NT2/D1 (cell line): ENCODE data around the gene SYNGR4.
"Not testable (repeated sequence)": the region's sequence is repeated elsewhere in the genome, so short reads cannot be mapped to it uniquely, and the experiment has no call there.

Experiments used
- DNase-seq: peaks from one replicate; pipeline ENCODE4 v3.0.0-alpha.2; 2011; ENCODE audit warnings: low read depth, low spot score
- H3K27me3 ChIP-seq: 2 replicates; pipeline ENCODE4 v1.6.0; 2011; ENCODE audit warnings: mild to moderate bottlenecking; ENCODE audit not compliant: insufficient read length, insufficient read depth
- H3K36me3 ChIP-seq: 2 replicates; pipeline ENCODE4 v1.6.1; 2011; ENCODE audit warnings: mild to moderate bottlenecking, low read length, mixed read lengths; ENCODE audit not compliant: insufficient read depth, insufficient read length
- H3K4me1 ChIP-seq: 2 replicates; pipeline ENCODE4 v1.5.1; 2011; ENCODE audit not compliant: insufficient read depth, insufficient read length
- H3K4me3 ChIP-seq: 2 replicates; pipeline ENCODE4 v1.5.1; 2011; ENCODE audit warnings: low read depth; ENCODE audit not compliant: insufficient read length
- H3K9ac ChIP-seq: 2 replicates; pipeline ENCODE4 v1.6.0; 2011; ENCODE audit warnings: low read depth; ENCODE audit not compliant: insufficient read length
- H3K9me3 ChIP-seq: 2 replicates; pipeline ENCODE4 v1.5.1; 2011; ENCODE audit warnings: mild to moderate bottlenecking, low read length; ENCODE audit not compliant: insufficient read depth
- SUZ12 ChIP-seq: IDR thresholded peaks from 2 replicates; pipeline ENCODE4 v1.6.1; 2011; ENCODE audit not compliant: insufficient read length, insufficient read depth; ENCODE audit errors: extremely low read depth
- YY1 ChIP-seq: IDR thresholded peaks from 2 replicates; pipeline ENCODE4 v1.6.1; 2011; ENCODE audit not compliant: insufficient read length, insufficient read depth
- ZNF274 ChIP-seq: IDR thresholded peaks from 2 replicates; pipeline ENCODE4 v1.6.1; 2011; ENCODE audit warnings: mild to moderate bottlenecking, low read depth, low read length

Gene SYNGR4

GRCh38 chr19:48364598-48365348, 606 bp downstream of the SYNGR4 start:
- peaks cover 2% of the 10 kb centered on the region for H3K4me1 ChIP-seq
- peaks cover 8% of the 10 kb centered on the region for H3K27me3 ChIP-seq
- DNase-seq: no peak
- H3K36me3 ChIP-seq: no peaks in the 10 kb centered on the region
- H3K9me3 ChIP-seq: peaks cover 6% of the 10 kb centered on the region; the same call in 1 of the 2 replicates
- no peak for TF ChIP-seq YY1
- TF ChIP-seq SUZ12: no peak
- TF ChIP-seq ZNF274: no peak
- H3K9ac ChIP-seq: no peak overlapping the region
- no peak overlapping the region for H3K4me3 ChIP-seq

DNA sequence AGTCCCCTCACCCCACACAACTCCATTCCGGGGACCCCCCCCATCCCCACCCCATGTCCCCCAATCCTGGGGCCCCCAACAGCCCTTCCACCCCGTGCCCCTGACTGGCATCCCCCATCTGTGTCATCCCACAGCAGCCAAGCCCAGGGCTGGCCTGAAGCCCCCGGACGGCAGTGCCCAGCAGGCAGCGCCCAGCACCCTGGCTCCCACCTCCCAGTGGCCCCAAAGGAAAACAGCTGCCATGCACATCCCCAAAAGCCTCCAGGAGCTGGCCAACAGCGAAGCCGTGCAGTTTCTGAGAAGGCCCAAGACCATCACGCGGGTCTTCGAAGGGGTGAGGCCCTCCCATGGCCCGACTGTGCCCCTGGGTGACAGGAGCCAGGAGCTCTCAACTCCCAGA, 1.4 kb downstream of the SYNGR4 start:
- H3K27me3 ChIP-seq: peaks cover 8% of the 10 kb centered on the region
- no peak overlapping the region for H3K4me3 ChIP-seq
- no peak overlapping the region for H3K9ac ChIP-seq
- peaks cover 2% of the 10 kb centered on the region for H3K4me1 ChIP-seq
- H3K36me3 ChIP-seq: no peaks in the 10 kb centered on the region
- peaks cover 6% of the 10 kb centered on the region; the same call in 1 of the 2 replicates for H3K9me3 ChIP-seq
- TF ChIP-seq YY1: no peak
- no peak for TF ChIP-seq ZNF274
- no peak for TF ChIP-seq SUZ12
- DNase-seq: no peak

DNA sequence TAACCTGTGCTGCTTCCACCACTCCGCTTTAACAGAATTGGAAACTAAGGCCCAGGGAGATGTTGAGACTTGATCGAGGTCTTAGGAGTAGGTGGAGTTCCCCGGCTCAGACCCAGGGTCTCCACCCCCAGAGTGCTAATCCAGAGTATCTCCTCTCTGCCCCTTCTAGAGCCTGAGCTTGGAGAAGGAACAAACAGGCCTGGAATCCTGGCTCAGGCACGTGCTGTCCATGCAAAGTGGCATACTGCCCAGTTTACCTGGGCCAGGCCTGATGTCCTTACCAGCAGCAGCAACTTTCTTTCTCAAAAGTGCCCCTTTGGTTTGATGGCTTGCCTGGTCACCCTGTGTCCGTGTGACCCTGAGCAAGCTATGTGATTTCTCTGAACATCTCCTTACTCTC, 3.7 kb downstream of the SYNGR4 start:
- Histone ChIP-seq H3K4me1 (peaks cover 2% of the 10 kb centered on the region), H3K36me3 (no peaks in the 10 kb centered on the region), H3K27me3 (peaks cover 8% of the 10 kb centered on the region), H3K9ac (no peak overlapping the region), H3K4me3 (no peak overlapping the region), H3K9me3 (peaks cover 6% of the 10 kb centered on the region; the same call in 1 of the 2 replicates)
- no peak for DNase-seq
- no peak for TF ChIP-seq ZNF274
- TF ChIP-seq SUZ12: no peak
- TF ChIP-seq YY1: no peak

GRCh38 chr19:48368936-48369335, 4.8 kb downstream of the SYNGR4 start:
- Histone ChIP-seq H3K9me3 (peaks cover 6% of the 10 kb centered on the region; the same call in 1 of the 2 replicates), H3K9ac (no peak overlapping the region), H3K36me3 (no peaks in the 10 kb centered on the region), H3K27me3 (peaks cover 8% of the 10 kb centered on the region), H3K4me1 (peaks cover 6% of the 10 kb centered on the region), H3K4me3 (no peak overlapping the region)
- no peak for DNase-seq
- TF ChIP-seq SUZ12 (no peak), ZNF274 (no peak), YY1 (no peak)

DNA sequence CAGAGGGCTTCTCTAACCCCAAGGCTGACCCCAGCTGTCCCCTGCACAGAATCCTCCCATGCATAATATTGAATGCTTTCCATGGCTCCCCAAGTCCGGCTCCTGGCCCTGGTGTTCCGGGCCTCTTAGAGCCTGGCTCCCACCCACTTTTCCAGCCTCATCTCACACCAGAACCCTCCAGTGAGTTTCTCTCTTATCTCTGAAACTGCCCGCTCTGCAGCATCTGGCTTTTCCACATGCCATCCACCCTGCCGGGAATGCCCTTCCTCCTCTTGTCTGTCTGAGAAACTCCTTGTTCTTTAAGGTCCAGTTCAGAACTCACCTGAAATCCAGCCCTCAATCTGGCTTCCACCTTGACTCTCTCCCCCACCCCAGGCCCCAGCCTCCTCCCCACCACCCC, 6.8 kb downstream of the SYNGR4 start:
- Histone ChIP-seq H3K4me1 (peaks cover 6% of the 10 kb centered on the region), H3K27me3 (no peaks in the 10 kb centered on the region), H3K9me3 (no peaks in the 10 kb centered on the region), H3K9ac (no peak overlapping the region), H3K36me3 (no peaks in the 10 kb centered on the region), H3K4me3 (no peak overlapping the region)
- no peak for DNase-seq
- TF ChIP-seq SUZ12 (no peak), ZNF274 (no peak), YY1 (no peak)

- H3K9ac ChIP-seq: no peak overlapping the region
- H3K4me1 ChIP-seq: peaks cover 6% of the 10 kb centered on the region
- no peak overlapping the region for H3K4me3 ChIP-seq
- no peak for DNase-seq
- H3K27me3 ChIP-seq: no peaks in the 10 kb centered on the region
- H3K9me3 ChIP-seq: no peaks in the 10 kb centered on the region
- no peaks in the 10 kb centered on the region for H3K36me3 ChIP-seq
- no peak for TF ChIP-seq ZNF274
- TF ChIP-seq SUZ12: no peak
- TF ChIP-seq YY1: no peak
These were observed 7.2 kb downstream of the SYNGR4 start for GRCh38 chr19:48371367-48371766.

- not testable (repeated sequence) for H3K4me1 ChIP-seq, H3K9me3 ChIP-seq, H3K4me3 ChIP-seq, H3K36me3 ChIP-seq, H3K27me3 ChIP-seq, H3K9ac ChIP-seq, DNase-seq
These were observed 7.6 kb downstream of the SYNGR4 start for GRCh38 chr19:48371771-48372170.

- TF ChIP-seq YY1 (no peak), ZNF274 (no peak), SUZ12 (no peak)
- Histone ChIP-seq H3K4me1 (peaks cover 6% of the 10 kb centered on the region), H3K36me3 (no peaks in the 10 kb centered on the region), H3K27me3 (no peaks in the 10 kb centered on the region), H3K9me3 (no peaks in the 10 kb centered on the region), H3K9ac (no peak overlapping the region), H3K4me3 (no peak overlapping the region)
- DNase-seq: no peak
These were observed 8.7 kb downstream of the SYNGR4 start for GRCh38 chr19:48372904-48373303.
